HG03108 (cell line): ENCODE measurements around the gene MSMO1.

Experiments
- ATAC-seq: cut with Tn5 transposase; IDR thresholded peaks from one replicate; pipeline ENCODE4 v1.9.1; 2021; ENCODE audit warnings: moderate library complexity; ENCODE audit not compliant: unreplicated experiment

The MSMO1 gene

DNA sequence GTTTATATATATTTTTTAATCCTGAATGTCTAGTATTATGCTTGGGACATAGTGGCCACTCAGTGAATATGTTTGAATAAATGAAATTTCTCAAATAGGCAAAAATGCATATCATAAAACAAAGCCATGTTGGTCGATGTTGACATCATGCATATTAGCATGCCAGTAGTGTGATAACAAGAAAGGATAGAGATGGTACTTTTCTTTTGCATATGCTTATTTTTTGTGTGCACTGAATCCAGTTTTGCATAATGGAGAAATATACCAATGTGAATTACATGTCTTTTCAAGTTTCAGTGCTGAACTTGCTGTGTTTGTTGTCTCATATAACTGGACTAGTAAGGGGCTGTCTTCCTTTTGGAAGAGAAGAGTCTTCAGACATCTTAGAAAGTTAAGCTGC is 58.9 kb downstream of the MSMO1 start:
- no peak for ATAC-seq

DNA sequence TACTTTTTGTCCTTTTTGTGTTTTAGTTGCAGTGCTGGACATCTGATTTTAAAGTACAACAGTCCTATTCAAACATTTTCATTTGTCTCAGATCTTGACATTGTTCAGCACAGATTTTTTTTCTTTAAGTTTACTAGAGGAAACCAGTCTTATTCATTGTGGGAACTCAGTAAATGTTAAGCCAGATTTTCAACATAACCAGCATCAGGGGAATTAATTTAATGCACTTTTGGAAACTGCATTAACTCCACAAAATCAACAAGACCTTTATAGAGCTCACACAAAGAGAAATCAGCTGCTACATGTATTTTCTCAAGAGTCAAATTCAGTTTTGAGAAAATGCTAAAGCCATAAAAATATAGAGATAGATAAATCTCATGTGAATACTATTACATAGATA is 61.3 kb downstream of the MSMO1 start:
- ATAC-seq, result no peak
